ENCODE data around the gene KAT7. TPM values are rescaled to one million over a fixed set of nuclear protein-coding genes. Genes with fewer than 3 reads are reported as not detected.

KAT7 gene
- total RNA-seq, 1 donor from 2014 or later: 34.9 TPM

GRCh38 chr17:49839455-49839854 lies 51.0 kb downstream of the KAT7 start:
- no peak for DNase-seq (ENCODE audit: low spot score)

- DNase-seq (ENCODE audit: low spot score): no peak
Observed at GRCh38 chr17:49841548-49841947, 53.1 kb downstream of the KAT7 start.

- DNase-seq (ENCODE audit: low spot score): no peak
Observed at GRCh38 chr17:49842371-49842770, 53.9 kb downstream of the KAT7 start.

DNA sequence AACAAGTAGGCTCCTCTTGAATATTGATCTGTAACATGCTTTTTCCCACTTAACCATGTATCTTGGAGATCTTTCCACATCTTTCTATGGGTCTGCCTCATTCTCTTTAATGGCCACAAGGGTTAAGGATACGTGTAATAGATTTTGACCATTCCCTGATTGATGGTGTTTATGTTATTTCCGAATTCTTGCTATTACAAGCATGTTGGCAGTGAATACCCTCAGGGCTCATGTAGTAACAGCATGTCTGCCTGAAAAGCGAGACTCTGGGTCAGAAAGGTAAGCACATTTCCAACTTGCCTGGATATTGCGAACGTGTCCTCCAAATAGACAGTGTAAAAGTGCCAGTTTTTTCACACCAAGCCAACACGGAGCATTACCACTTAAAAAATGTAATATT lies 54.4 kb downstream of the KAT7 start:
- no peak for DNase-seq (ENCODE audit: low spot score)

- no peak for DNase-seq (ENCODE audit: low spot score)
Observed at GRCh38 chr17:49843774-49844350, 55.4 kb downstream of the KAT7 start.

- no peak for DNase-seq (ENCODE audit: low spot score)
Observed at GRCh38 chr17:49845321-49845720, 56.8 kb downstream of the KAT7 start.

GRCh38 chr17:49846938-49847712 lies 58.6 kb downstream of the KAT7 start:
- DNase-seq (ENCODE audit: low spot score): no peak

GRCh38 chr17:49848019-49848473 lies 59.6 kb downstream of the KAT7 start, which contains the start of gene TAC4:
TSS of gene TAC4 (minus strand) at chr17:49848069. CDS start at chr17:49848017, 52 bp downstream.
- no peak for DNase-seq (ENCODE audit: low spot score)

DNA sequence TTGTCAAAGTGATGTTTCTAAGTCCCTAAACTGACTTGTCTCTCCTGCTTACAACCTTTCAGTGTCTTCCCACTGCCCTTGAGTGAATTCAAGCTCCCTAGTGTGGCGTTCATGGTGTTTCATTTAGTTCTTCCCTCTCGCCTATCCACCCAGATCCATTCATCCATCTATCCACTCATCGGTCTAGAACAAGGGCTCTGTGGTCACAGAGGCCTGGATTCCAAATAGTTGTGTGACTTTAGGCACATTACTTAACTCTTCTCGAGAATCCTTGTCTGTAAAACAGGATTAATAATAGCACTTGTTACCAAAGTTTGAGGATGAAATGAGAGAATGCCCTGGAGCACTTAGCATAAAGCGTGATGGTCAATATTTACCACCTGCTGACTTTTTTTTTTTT lies 60.3 kb downstream of the KAT7 start:
- no peak for DNase-seq (ENCODE audit: low spot score)

GRCh38 chr17:49850218-49850610 lies 61.7 kb downstream of the KAT7 start:
- no peak for DNase-seq (ENCODE audit: low spot score)

GRCh38 chr17:49850772-49851386 lies 62.4 kb downstream of the KAT7 start:
- no peak for DNase-seq (ENCODE audit: low spot score)

GRCh38 chr17:49851387-49852291 lies 63.2 kb downstream of the KAT7 start:
- no peak for DNase-seq (ENCODE audit: low spot score)

GRCh38 chr17:49853470-49854015 lies 65.1 kb downstream of the KAT7 start:
- no peak for DNase-seq (ENCODE audit: low spot score)

DNA sequence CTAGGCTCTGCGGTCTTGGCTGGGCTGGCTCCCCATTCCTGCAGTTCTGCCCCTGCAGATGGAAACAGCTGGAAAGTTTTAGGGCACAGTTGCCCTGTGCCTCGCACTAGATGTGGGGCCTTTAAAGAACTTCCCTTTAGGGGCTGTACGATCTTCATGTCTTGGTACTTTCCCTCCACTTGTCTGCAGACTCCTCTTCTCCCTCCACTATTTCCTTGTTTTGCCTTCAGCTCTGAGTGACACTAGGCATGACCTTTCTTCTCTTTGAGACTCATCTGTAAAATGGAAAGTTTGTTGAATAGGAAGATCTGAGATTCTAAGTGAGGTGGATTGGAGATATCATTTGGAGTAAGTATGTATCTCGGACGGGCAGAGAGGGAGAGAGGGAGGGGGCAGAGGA lies 65.6 kb downstream of the KAT7 start:
- DNase-seq (ENCODE audit: low spot score): no peak

DNA sequence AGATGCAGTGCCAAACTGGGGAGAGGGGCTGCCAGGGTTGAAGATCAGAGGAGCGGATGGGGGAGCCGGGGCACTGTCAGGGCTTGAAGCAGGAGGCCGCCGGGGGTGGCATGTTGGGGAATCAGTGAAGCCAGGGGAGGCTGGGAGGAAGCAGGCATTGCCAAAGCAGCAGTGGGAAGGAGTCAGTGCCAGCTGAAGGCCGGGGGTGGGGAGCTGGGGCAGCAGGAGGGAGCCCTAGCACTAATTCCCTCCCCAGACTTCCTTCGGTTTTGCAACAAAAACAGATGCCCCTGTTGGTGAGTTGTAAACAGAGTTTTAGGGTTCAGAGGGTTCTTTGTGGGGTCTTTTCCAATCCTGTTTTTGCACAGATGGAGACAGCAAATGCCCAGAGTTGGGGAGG lies 70.3 kb downstream of the KAT7 start:
- no peak for DNase-seq (ENCODE audit: low spot score)

DNA sequence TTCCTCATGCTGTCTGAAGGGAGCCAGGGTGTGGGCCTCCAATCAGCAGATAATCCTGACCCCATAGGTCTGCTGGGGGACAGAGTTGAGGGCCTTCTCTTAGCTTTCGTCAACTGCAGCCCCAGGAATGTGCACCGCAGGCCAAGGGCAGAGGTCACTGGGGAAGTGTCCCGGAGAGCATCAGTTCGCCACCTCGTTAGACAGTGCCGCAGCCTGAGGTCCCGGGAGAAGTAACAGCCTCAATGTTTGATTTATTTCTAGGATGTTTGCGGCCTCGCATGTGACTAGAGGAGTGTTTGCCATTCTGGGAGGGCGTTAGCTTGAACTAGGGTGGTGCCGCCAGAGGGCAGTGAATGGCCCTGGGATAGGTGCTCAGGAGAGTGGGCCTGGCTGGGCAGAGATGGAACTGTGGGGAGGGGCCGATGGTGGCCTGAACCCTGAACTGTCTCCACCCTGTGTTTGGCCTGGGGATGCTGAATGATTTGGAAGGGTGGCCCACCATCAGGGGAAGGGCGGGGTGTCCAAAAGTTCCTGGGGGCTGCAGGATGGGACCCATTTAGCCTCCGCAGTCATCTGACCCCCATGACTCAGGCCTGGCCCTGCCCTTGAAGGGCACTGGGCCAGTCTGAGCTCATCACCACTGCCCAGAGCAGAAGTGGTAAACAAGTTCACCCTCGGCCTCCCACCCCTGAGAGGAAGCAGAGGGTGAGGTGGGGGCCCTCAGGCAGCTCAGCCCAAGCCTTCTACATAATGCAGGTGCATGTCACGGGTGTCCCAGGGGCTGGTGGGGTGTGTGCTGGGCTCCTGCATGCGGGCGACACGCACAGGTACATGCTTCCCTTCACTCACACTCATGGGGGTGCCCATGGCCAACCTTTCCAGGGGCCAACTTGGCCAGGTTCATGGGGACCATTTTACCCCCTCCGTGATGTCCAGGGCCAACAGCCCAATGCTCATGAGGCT lies 71.8 kb downstream of the KAT7 start:
- no peak for DNase-seq (ENCODE audit: low spot score)

GRCh38 chr17:49861150-49861884 lies 72.8 kb downstream of the KAT7 start:
- no peak for DNase-seq (ENCODE audit: low spot score)

DNA sequence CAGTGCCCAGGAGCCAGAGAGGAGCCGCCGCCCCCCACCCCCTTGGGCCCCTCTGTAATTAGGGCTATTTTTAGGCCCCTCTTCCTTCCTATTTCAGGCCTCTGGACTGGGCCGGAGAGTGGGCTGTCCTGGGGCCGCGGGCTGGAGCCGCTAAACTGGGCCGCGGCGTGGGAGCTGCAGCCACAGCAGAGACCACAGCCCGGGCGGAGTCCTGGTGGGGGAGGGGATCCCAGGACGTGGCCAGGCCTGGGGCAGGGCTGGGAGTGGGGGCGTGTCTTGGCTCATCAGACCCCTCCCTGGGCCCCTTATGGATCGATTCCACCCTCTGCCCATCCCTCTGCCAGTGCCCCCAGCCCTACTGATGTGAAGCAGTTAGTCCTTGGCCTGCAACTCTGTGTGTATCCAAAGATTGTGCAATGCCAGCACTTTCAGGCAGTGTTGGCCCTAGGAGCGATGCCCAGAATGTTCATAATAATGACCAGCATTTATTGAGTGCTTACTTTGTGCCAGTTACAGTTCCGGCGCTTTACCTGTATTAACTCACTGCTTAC lies 74.4 kb downstream of the KAT7 start:
- DNase-seq (ENCODE audit: low spot score): no peak

- no peak for DNase-seq (ENCODE audit: low spot score)
Observed at GRCh38 chr17:49866019-49866380, 77.5 kb downstream of the KAT7 start.

All from mesenteric fat pad (tissue), 1 donor.